Activated CD4-positive, alpha-beta T cell treated with anti-CD3 and anti-CD28 coated beads, Interleukin-2, Interleukin-6, amounts not matched to agents 100 ng/mL and 50 ng/mL, durations not matched to agents 16 hours and 8 hours (primary cell): ENCODE measurements around the gene SP8.

ENCODE experiments used
- DNase-seq: peaks from one replicate; pipeline ENCODE4 v3.0.0-alpha.2; 2020

Gene SP8

DNA sequence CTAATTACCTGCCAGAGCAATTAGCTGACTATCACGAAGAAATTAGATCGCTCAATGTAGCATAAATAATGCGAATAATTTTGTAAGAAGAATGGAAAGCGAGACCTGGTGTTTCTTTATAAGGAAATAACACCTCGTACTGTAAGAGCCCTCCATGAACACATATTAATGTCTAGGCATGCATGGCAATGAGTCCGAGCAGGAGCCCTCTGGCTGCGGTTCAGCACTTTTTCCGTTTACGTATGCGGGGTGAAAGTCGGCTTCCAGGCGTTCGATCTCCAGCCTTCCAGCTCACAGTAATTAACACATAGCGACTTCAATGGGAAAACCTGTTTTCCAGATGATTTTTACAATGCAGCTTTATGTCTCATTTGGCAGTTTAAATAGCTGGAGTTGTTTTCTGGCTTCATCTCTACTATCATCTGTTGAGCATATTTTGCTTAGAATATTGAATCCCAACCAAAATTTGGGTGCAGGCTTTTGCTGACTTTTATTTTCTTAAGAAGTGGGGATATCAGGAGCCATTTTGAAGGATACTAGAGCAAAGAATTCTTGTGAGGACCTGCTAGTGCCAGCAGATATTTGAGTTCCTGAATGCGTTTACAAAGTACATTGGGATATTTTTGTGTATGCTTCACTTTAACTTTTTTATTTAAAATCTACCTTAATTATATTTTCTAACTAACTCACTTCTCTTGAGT lies 7.2 kb upstream of the SP8 start:
- DNase-seq, result no peak

DNA sequence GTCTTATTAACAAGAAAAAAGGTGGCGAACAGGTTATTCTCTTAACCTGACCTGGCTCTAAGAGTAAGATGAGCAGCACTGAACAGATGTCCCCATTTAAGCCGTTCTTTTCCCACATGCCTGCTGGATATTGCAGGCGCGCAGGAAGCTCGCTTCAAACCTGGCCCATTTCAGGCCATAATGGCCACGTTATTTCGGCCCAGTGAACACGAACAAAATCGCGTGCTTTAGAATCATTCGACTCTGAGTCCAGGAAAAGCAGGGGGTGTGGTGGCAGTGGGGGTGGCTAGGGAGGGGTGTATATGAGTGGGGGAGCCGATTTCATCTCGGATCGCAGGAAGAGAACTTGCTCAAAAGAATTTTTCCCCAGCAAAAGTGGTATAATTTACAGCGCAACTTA lies 6.6 kb upstream of the SP8 start:
- DNase-seq, result no peak

DNA sequence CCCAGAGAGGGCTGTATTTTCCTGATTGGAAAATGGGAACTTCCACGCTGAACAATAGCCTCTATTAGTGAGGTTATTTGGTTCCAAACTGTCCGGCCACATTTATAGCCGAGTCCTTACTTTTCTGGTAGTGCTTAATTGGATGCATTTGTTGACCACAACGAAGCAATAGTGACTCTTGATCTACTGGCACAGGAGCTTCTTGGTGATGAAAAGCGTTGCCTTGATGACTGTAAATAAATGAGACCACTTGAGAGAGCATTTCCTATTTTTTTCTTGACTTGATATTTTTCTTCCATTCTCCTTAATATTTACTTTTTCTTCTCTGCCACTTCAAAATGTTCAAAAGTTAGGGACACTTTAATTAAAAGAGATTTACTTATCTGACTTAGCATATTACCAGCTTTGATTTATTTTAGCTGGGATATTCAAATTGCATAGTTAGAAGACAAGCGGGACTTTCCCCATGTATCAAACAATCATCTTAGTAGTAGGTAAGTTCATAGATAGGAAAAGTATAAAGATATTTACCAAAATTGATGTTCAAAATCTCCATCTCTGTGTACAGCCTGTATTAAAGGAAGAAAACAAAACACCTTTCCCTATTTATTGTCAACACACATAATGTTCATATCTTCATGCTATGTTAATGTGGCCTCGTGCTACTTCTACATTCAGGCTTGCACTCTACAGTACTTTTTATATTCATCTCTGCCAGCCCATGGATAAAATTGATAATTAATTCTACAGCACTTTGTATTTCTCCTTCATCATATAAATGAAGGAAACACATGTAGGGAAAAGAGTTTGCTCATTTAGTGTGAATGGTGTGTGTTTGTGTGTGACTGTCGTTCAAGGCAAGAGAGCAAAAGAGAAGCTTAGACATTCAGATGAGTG lies 5.1 kb upstream of the SP8 start:
- no peak for DNase-seq

DNA sequence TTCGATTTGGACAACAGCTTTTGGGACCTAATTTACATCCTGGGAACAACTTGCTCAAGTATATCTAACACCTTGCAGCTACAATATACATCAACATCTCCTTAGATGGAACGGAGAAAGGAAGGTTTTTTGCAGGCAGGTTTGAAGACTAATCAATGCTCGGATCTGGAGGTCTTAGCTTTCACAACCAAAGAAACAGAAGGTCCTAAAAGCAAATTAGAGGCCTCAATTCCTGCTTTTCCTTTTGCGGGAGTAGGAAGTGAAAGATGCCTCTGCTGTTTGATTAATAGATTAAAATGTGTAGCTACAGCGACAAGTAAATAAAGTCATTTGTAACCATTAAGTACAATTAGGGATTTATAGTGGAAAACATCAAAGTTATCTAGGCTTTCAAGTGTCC lies 3.7 kb upstream of the SP8 start:
- DNase-seq, result no peak

DNA sequence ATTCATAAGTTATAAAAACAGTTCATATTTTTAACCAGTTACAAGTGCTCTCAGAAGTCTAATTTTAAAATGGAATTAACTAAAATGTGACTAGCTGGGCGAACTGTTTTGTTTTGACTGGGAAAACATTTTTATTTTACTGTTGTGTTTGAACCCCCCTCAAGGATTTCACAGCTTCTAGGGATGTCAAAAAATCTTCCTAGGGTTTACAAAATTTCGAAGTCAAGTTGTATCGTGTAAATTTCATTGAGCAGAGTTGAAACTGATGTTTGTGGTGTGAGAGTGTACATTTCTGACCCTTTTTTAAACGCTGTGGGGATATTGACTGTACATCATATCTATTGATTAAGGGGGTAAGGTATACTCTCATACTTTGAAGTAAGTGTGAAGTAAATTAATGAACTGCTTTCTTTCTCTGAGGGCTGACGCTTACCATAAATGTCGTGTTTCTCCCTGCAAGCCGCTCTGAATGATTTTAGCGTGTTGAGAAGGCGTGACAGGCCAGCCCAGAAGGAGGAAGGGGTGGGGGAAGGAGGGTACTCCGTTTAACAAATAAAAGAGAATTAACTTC lies 1.8 kb upstream of the SP8 start:
- no peak for DNase-seq

DNA sequence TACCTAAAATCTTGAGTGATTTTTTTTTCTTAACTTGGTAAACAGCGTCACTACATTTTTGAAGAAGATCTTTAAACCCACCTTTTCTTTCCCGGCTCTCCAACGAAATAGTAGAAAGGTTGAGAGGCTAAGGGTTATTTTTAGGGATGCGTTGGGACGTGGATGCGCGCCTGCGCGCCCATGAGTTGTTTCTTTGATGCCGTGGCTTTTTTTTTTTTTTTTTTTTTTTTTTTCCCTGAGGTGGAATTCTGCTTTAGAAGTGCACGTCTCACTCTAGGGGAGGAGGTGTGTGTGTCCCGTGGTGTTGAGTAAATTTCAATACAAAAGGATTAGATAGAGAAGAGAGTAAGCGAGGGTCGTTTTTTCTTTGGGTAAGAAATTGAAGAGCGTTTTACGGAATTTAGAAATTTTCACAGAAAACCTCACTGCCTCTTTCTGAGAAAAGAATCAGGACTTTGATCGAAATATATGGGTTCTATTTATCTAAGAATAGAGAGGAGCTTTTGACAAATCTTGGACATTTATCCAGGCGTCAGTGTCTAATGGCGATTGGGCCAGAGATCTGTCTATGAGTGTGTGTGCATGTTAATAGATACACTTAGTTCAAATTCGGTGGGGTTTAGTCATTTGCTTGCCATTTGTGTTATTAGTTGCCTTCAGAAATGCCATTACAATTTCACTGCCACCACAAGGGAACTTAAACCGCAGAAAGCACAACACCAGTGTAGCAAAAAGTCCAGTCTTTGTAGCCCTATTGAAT lies 1.2 kb upstream of the SP8 start:
- DNase-seq, result no peak

DNA sequence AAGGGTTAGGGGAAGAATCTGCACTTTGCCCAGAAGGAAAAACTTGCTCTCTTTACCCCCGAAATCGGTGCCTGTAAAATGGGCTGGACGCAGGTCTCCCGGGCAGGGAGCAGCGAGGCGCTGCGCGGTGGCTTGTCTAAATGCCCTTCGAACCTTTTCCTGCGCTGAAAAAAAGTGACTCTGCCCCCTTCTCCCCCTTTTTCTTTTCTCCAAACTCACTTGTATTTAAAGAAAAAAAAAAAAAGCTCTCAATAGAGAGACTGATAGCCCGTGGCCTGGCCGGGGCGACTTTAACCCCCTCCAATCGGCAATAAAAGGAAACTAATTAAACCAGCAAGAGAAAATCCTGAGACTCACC lies 286 bp downstream of the SP8 start:
- no peak for DNase-seq

DNA sequence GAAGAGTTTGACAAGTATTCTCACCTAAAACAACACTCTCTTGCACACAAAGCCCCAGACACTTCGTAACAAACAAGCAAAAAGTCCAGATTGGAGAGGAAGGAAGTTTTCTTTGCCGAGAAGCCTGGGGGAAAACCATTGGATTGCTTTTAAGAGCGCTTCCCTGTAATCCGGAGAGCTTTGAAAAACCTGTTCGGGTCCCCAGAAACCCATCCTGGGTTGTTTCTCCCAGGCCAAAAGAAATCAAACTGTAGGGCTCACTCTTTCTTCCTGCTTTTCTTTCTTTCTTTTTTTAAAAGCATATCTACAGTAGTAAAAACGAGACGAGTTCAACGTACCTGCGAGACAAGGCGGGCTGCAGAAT lies 655 bp downstream of the SP8 start:
- no peak for DNase-seq

DNA sequence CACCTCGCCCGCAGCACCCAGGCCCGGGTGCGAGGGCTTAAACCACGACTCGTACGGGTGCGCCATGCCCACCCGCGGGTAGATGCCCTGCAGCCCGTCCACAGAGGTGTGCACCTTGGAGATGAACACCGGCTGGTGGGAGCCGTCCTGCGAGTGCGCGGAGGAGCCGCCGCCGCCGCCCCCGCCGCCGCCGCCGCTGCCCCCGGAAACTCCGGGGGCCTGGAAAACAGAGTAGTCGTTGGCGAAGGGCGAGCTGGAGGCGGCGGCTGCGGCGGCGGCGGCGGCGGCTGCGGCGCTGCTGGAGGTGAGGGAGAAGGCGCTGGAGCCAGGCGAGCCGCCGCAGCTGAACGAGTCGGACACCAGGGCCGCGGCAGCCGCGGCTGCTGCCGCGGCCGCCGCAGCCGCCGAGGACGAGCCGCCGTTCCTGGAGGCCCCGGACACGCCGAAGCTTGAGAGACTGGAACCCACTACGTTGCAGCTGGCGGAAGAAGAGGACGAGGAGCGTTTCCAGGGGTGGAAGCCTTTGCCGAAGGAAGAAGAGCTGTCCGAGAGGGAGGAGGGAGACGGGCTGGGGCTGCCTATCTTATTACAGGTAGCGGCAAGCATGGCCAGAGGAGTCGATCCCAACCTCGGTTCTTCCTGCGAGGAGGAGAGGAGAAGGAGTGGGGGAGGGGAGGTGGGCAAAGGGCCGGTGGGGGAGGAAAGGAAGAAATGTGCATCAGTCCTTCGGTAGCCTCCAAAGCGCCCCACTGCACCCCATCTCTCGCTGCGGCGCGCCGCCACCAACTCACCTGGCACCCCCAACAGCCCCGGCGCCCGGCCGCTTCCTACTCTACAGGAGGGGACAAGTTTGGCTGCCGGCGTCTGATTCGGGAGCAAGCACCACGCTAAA lies 1.3 kb downstream of the SP8 start:
- no peak for DNase-seq

DNA sequence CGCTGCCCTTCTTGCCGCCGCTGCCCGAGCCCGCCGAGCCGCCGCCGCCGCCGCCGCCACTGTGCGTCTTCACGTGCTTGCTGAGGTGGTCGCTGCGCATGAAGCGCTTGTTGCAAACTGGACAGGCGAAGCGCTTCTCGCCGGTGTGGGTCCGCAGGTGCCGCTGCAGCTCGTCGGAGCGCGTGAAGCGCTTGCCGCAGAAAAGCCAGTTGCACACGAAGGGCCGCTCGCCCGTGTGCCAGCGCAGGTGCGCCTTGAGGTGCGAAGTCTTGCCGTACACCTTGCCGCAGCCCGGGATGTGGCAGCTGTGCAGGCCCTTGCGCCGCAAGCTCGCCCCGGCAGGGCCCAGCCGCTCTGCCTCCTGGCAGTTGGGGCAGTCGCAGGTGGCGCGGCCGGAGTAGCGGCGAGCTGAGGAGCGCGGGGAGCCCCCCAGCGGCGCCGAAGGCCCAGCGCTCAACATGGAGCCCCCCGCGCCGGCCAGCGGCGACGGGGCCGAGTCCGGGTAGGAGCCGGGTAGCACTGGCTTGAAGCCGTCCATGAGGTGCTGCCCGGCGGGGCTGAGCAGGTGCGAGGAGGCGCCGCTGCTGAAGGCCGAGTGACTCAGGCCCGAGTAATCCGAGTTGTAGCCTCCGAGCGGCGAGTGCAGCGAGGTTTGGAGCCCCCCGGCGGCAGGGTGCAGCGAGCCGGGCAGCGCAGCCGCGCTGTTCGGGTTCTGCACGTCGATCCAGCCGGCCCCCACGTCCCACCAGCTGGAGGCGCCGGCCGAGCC lies 2.1 kb downstream of the SP8 start:
- no peak for DNase-seq

DNA sequence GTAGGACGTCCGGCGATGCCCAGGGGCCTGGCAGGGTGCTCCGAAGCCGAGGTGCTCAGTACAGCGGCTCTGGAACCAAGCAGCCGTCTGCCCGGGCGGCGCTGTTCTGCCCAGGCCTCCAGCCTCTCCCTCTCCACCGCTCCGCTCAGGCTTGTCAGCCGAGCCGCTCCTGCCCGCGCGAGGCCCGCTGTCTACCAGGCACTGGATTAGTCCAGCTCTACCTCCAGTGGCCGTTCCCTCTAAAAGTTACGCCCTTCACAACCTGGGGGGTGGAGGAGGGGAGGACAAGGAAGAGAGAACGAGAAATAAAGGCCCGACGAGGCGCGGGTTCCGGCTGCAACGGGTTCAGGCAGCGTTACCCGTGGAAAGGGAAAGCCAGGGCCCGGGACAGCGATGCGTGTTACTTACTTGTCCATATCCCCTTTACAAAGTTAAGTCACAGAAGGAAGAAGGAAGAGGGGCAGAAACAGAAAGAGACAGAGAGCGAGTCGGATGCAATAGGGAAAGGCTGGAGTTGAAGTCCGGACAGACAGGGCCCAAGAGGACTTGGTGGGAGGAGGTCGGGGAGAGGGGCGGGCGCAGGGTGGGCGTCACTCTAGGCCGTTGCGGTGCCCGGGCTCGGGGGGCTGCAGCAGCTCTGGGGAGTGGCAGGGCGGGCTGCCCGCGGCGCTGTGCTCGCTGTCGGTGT lies 2.8 kb downstream of the SP8 start:
- peak; percentile 23 for DNase-seq

DNA sequence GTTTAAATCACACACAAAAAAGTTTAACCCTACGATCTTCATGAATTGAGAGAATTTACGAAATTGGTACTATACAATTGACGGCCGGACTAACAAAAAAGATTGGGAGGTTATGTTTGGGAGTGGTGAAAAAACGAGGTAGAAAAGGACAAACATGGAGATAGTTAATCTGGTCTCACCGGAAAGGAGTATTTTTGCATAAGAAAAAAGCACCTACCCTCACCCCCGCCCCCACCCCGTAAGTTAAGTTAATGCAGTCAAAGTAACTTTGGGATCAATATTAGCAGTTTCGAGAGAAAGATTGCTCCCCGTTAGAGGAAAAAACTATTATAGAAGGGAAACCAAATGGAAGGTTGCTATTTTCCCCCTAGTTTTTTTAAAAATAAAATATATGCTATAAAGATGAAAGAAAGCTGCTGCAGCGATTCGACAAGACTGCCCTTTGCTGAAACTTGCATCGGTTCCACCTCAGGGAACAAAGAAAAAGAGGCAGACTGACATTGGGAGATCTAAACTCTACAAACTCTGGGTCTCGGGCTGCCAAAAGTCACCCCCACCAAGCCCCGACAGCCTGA lies 3.5 kb downstream of the SP8 start:
- DNase-seq, result no peak

DNA sequence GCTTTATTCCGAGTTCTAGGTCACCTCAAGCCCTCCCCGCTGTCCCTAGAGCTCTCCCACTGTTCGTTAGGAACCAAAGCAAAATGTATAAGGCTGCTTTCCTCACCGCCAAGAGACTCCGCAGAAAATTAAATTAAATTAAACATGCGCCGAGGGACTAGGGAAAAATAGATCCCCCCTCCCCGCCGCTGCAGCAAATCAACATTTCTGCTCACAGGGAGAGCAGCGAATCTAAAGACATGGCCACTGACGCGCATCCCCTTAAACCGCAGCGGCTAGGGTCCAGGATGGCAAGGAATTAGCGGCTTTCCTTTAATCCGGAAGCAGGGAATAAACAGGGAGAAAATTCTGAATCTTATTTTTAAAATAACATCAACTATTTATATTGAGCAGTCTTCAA lies 7.6 kb downstream of the SP8 start:
- DNase-seq, result no peak

DNA sequence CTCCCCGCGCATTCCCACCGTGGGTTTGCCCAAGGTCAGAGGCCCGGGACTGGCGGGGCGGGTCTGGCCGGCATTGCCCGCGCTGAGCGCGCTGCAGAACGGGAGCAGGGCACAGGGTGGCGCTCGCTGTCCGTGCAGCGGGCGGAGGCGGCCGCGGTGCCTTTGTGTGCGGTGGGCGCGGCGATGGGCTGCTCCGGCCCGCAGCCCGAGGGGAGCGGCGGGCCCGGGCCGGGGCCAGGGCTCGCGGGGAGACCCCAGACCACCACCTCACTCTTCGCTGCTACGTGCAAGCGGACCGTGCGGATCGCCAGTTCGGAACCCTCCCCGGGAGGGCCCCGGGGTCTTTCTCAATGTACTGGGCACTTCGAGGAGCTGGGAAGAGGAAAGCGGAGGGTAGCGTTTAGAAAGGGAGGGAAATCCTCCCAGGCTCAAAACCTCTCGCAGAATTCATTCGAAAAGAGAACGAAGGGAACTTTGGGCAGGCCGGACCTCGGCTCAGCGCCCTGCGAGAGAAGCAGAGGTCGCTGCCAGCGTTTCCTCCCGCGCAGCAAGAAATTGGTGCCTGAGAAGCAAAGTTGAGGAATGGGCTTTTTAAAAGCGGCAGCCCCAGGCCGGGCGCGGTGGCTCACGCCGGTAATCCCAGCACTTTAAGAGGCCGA lies 8.5 kb downstream of the SP8 start:
- DNase-seq, result peak; percentile 27

DNA sequence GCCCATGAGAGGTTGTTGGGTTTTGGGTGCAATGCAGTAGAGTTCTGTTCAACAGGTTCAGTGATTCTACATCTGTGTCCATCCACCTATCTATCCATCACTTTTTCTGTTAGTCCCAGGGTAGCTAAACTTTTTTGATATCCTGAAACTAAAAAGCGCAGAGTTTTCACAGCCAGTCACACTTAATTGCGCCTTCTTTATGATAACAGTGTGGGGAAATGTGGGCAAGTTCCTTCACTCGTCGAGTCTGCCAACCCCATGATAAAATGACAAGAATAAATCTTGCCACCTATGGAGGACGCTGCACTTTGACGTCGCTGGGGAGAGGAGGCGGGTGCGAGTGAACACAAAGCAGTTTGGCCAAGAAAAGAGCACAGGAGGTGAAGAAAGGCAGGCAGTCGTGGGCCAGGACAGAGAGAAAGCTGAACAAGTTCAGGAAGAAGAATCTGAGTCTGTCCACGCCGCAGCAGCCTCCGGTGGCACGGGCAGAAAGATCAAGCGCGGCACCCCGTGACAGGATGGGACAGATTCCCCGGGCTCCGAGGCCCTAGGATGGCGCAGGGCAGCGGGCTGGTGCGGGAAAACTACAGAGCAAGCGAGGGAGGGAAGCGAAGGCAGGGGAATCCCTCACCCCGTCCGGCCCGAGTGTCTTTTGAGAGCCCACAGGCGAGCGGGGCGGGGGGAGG lies 9.2 kb downstream of the SP8 start:
- DNase-seq, result no peak

DNA sequence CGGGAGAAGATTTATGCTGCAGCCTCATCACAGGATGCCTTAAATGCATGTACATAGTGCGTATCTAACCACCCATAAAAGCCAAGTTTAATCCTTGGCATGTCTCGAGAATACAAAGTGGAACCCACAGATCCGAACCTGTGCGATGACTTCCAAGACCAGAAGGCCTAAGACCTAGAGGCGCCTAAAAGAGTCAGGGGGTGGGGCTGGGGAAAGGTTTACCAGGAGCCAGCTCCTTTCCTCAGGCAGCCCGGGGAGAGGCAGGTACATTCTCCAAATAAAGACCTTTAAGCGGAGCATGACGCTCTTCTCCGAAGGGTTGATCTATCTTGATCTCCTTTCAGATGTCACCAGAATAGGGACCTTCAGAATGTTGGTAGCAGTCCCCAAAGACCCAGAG lies 9.7 kb downstream of the SP8 start:
- no peak for DNase-seq

DNA sequence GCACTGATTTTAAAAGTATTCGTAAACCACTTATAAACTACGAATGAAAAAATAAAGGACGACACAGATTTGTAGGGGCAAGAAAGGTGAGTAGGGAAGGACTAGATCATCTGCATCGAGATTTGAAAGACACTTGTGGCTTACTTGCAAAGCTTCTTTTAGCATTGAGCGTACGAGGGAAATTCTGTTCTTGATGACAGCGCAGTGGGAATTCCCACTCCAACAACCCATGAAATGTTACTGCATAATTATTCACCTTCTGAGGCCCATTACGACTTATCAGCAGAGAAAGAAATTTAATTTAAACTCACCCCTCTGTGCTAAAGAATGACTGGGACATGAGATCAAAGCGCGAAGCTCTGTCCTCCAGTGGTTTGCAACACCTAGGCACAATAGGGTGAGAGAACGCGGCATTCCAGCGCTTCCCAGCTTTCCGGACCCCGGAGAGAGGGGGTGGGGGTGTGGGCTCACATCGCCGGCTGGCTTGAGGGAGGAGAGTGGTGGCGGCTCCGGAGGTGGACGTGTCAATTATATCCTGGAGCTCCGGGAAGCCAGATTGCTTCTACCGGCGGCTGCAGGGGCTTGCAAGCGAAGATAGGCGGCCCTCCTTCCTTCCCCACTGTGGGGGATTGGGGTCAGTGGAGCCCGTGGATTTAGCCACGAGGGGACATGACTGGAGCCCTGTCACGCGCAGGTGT lies 10.3 kb downstream of the SP8 start:
- DNase-seq, result no peak

DNA sequence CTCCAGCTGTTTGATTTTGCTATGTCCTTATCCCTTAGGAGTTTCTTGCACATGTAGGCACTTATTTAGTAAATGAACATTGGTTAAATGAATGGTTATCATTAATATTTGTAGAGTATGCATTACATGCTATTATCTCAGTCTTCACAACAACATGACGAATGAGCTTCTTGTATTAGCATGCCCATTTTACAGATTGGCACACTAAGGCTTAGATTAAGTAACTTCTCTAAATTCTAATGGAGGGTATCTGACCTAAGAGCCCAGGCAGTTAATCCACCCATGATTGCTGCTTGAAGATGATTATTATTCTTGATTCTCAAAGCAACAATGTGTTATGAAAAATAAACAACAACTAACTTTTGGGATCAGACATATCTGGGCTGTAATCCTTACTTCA lies 32.7 kb downstream of the SP8 start:
- DNase-seq, result no peak

DNA sequence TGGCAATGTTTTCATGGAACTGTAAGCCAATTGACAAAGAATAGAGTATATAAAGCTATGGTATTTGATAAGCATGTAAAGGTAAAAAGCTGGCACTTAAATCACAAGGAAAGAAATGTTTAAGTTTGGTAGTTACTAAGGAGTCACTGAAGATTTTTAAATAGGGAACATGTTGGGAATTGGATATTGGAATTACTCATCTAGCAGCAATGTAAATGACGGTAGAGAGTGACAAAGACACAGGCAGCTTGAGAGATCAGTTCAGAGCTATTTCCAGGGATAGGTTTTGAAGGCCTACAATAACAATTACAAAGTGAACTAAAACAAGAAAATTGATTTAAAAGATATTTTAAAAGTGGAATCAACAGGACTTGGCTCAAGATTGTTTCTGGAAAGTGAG lies 36.8 kb downstream of the SP8 start:
- no peak for DNase-seq
